K562 (cell line): ENCODE data around the gene SUPT7L. TPM values are rescaled to one million over a fixed set of nuclear protein-coding genes. Genes with fewer than 3 reads are reported as not detected.

Experiments
- BMI1 ChIP-seq: fragments of 150-350 bp; IDR thresholded peaks from 2 replicates; pipeline ENCODE4 v1.6.1; 2014; ENCODE audit warnings: low read length
- HDGF ChIP-seq: fragments of 450-650 bp; IDR thresholded peaks from 2 replicates; pipeline ENCODE4 v1.6.1; 2016
- LCOR ChIP-seq: sonication (generic); formaldehyde crosslinking; IDR thresholded peaks from 2 replicates; pipeline ENCODE4 v1.8.0; 2022; ENCODE audit warnings: mild to moderate bottlenecking, missing genetic modification reagents
- PCBP2 ChIP-seq: fragments of 200-400 bp; formaldehyde crosslinking; IDR thresholded peaks from 2 replicates; pipeline ENCODE4 v1.6.1; 2018; ENCODE audit warnings: low read length, low read depth, mild to moderate bottlenecking, moderate library complexity; ENCODE audit not compliant: poor library complexity, severe bottlenecking
- RBM15 ChIP-seq: fragments of 200-400 bp; formaldehyde crosslinking; IDR thresholded peaks from 2 replicates; pipeline ENCODE4 v1.6.1; 2018; ENCODE audit warnings: mild to moderate bottlenecking, low read length, moderate library complexity; ENCODE audit not compliant: insufficient read depth
- RBM17 ChIP-seq: fragments of 200-400 bp; formaldehyde crosslinking; IDR thresholded peaks from 2 replicates; pipeline ENCODE4 v1.6.1; 2017; ENCODE audit warnings: low read depth, mild to moderate bottlenecking, low read length, borderline replicate concordance
- RUNX1 ChIP-seq: sonication (generic); IDR thresholded peaks from 2 replicates; pipeline ENCODE4 v1.6.1; 2016; ENCODE audit warnings: antibody characterized with exemption, low read depth
- SRSF7 ChIP-seq: fragments of 200-400 bp; formaldehyde crosslinking; optimal IDR thresholded peaks from 2 replicates; pipeline ENCODE3; 2017; ENCODE audit warnings: mild to moderate bottlenecking, low read depth, low read length
- STAT5A ChIP-seq: IDR thresholded peaks from 2 replicates; pipeline ENCODE4 v1.6.1; 2012; ENCODE audit warnings: low read length, inconsistent platforms, borderline replicate concordance
- TBP ChIP-seq: optimal IDR thresholded peaks from 2 replicates; pipeline ENCODE3; 2011; ENCODE audit warnings: low read depth, low read length, improper control_type of control experiment
- TEAD4 ChIP-seq, 2 experiments: sonication (generic) in 1 of 2; formaldehyde crosslinking in 1 of 2; IDR thresholded peaks; 2 replicates each; pipeline versions ENCODE4 v1.6.1 to v1.8.0; 2012 to 2022; ENCODE audit warnings: borderline replicate concordance in 1 of 2, inconsistent platforms in 1 of 2, low read length in 1 of 2, mild to moderate bottlenecking in 1 of 2, missing genetic modification reagents in 1 of 2
- ZNF507 ChIP-seq: conservative IDR thresholded peaks from 2 replicates; pipeline ENCODE4 v1.6.1; 2017; ENCODE audit warnings: missing genetic modification characterization, missing compliant biosample characterization
- polyA plus RNA-seq, 8 experiments: library from polyadenylated mRNA; depleted of rRNA in 4 of 8; stranded (reverse) in 5 of 8; unstranded in 3 of 8; fragments of >200 nt; fragmentation: Nextera tagmentation in 2 of 8; fragmentation: Illumina TruSeq in 1 of 8; extraction: Ambion mirVana in 2 of 8; extraction: Trizol in 1 of 8; gene quantifications; 2 replicates each; pipeline versions ENCODE4 v1.2.1 to v1.2.3, GENCODE V29; 2011 to 2014; ENCODE audit warnings: inconsistent platforms in 1 of 8, missing spikeins in 1 of 8
- total RNA-seq, 7 experiments: library from RNA; depleted of rRNA in 6 of 7; stranded (reverse); fragments of >200 nt in 6 of 7; fragmentation: Illumina TruSeq in 2 of 7; extraction: Trizol in 2 of 7; gene quantifications; 2 replicates each; pipeline versions ENCODE4 v1.2.1 to v1.2.3, GENCODE V29; 2011 to 2021; ENCODE audit warnings: low replicate concordance in 1 of 7
- TF ChIP-seq, protein P1 (sequence below): fragments of 450-650 bp; IDR thresholded peaks from 2 replicates; pipeline ENCODE4 v1.7.0; 2016; ENCODE audit warnings: borderline replicate concordance
- TF ChIP-seq, protein P2 (sequence below): IDR thresholded peaks from 2 replicates; pipeline ENCODE4 v1.6.1; 2012; ENCODE audit warnings: low read depth, low read length, improper control_type of control experiment, borderline replicate concordance
- TF ChIP-seq, protein P3 (sequence below): fragments of 250-450 bp; sonication (Bioruptor Pico); IDR thresholded peaks from 2 replicates; pipeline ENCODE4 v1.9.0; 2021; ENCODE audit warnings: mild to moderate bottlenecking, inconsistent platforms
- TF ChIP-seq, protein P4 (sequence below): IDR thresholded peaks from 2 replicates; pipeline ENCODE4 v1.6.1; 2011; ENCODE audit warnings: borderline replicate concordance, low read depth, mild to moderate bottlenecking, moderate library complexity, low read length; ENCODE audit not compliant: insufficient read depth, poor library complexity, severe bottlenecking
- TF ChIP-seq, protein P5 (sequence below): sonication (generic); formaldehyde crosslinking; IDR thresholded peaks from 2 replicates; pipeline ENCODE4 v1.9.0; 2022; ENCODE audit warnings: mild to moderate bottlenecking, missing genetic modification reagents

Gene SUPT7L
- total and polyA plus RNA-seq, 9 of the 15 experiments (the other 6 are each of a cell fraction or from before 2014, with no cell fraction given), result 22.0 to 72.8 (median 40.2) TPM

DNA sequence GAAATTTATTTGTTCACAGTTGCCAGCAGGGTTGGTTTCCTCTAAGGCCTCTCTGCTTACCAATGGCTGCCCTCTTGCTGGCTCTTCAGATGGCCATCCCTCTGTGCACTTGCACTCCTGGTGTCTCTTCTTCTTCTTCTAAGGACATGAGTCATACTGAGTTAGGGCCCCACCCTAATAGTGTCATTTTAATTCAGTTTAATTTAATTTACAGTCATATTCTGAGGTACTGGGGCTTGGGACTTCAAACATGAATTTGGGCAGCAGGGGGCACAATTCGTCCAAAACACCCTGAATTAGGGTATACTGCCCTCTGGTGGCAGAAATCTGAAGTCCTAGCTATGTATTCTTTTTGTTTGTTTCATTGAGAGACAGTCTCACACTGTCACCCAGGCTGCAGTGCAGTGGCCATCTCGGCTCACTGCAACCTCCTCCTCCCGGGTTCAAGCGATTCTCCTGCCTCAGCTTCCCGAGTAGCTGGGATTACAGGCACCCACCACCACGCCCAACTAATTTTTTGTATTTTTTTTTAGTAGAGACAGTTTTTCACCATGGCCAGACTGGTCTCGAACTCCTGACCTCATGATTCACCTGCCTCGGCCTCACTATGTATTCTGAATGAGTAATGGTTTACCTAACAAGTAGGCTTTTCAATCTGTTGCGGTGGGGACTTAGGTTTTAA lies 20.1 kb upstream of the SUPT7L start (continued):
- TF ChIP-seq, protein P1, sequence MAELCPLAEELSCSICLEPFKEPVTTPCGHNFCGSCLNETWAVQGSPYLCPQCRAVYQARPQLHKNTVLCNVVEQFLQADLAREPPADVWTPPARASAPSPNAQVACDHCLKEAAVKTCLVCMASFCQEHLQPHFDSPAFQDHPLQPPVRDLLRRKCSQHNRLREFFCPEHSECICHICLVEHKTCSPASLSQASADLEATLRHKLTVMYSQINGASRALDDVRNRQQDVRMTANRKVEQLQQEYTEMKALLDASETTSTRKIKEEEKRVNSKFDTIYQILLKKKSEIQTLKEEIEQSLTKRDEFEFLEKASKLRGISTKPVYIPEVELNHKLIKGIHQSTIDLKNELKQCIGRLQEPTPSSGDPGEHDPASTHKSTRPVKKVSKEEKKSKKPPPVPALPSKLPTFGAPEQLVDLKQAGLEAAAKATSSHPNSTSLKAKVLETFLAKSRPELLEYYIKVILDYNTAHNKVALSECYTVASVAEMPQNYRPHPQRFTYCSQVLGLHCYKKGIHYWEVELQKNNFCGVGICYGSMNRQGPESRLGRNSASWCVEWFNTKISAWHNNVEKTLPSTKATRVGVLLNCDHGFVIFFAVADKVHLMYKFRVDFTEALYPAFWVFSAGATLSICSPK, result no peak
- TF ChIP-seq PCBP2 (no peak), RBM17 (no peak), RBM15 (no peak), HDGF (no peak), TBP (no peak), BMI1 (no peak), ZNF507 (tag) (no peak), STAT5A (no peak), LCOR (CRISPR knock-in tag) (peak; percentile 75), SRSF7 (no peak), RUNX1 (no peak), TEAD4 (IDR thresholded peaks at IDR 0.05; ENCODE audit: low read length) (peak; percentile 89), TEAD4 (CRISPR knock-in tag; IDR thresholded peaks at IDR 0.05; ENCODE audit: borderline replicate concordance) (no peak)
- TF ChIP-seq, protein P2, sequence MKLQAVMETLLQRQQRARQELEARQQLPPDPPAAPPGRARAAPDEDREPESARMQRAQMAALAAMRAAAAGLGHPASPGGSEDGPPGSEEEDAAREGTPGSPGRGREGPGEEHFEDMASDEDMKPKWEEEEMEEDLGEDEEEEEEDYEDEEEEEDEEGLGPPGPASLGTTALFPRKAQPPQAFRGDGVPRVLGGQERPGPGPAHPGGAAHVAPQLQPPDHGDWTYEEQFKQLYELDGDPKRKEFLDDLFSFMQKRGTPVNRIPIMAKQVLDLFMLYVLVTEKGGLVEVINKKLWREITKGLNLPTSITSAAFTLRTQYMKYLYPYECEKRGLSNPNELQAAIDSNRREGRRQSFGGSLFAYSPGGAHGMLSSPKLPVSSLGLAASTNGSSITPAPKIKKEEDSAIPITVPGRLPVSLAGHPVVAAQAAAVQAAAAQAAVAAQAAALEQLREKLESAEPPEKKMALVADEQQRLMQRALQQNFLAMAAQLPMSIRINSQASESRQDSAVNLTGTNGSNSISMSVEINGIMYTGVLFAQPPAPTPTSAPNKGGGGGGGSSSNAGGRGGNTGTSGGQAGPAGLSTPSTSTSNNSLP, result peak; percentile 80; the same call in 1 of the 2 replicates
- TF ChIP-seq, protein P3, sequence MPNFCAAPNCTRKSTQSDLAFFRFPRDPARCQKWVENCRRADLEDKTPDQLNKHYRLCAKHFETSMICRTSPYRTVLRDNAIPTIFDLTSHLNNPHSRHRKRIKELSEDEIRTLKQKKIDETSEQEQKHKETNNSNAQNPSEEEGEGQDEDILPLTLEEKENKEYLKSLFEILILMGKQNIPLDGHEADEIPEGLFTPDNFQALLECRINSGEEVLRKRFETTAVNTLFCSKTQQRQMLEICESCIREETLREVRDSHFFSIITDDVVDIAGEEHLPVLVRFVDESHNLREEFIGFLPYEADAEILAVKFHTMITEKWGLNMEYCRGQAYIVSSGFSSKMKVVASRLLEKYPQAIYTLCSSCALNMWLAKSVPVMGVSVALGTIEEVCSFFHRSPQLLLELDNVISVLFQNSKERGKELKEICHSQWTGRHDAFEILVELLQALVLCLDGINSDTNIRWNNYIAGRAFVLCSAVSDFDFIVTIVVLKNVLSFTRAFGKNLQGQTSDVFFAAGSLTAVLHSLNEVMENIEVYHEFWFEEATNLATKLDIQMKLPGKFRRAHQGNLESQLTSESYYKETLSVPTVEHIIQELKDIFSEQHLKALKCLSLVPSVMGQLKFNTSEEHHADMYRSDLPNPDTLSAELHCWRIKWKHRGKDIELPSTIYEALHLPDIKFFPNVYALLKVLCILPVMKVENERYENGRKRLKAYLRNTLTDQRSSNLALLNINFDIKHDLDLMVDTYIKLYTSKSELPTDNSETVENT, result no peak
- TF ChIP-seq, protein P4, sequence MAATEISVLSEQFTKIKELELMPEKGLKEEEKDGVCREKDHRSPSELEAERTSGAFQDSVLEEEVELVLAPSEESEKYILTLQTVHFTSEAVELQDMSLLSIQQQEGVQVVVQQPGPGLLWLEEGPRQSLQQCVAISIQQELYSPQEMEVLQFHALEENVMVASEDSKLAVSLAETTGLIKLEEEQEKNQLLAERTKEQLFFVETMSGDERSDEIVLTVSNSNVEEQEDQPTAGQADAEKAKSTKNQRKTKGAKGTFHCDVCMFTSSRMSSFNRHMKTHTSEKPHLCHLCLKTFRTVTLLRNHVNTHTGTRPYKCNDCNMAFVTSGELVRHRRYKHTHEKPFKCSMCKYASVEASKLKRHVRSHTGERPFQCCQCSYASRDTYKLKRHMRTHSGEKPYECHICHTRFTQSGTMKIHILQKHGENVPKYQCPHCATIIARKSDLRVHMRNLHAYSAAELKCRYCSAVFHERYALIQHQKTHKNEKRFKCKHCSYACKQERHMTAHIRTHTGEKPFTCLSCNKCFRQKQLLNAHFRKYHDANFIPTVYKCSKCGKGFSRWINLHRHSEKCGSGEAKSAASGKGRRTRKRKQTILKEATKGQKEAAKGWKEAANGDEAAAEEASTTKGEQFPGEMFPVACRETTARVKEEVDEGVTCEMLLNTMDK, result peak; percentile 82
- TF ChIP-seq, protein P5, sequence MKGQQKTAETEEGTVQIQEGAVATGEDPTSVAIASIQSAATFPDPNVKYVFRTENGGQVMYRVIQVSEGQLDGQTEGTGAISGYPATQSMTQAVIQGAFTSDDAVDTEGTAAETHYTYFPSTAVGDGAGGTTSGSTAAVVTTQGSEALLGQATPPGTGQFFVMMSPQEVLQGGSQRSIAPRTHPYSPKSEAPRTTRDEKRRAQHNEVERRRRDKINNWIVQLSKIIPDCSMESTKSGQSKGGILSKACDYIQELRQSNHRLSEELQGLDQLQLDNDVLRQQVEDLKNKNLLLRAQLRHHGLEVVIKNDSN, result no peak
